ENCODE data around the gene ACYP1. TPM values are rescaled to one million over a fixed set of nuclear protein-coding genes. Genes with fewer than 3 reads are reported as not detected.

ACYP1 gene
- total RNA-seq, 1 experiment from 2014 or later, result 21.3 TPM

GRCh38 chr14:75107186-75107585, 43.4 kb upstream of the ACYP1 start:
- no peaks in the 10 kb centered on the region for H3K27me3 ChIP-seq (ENCODE audit: control insufficient read depth, insufficient read depth, low read length)
- H3K36me3 ChIP-seq (ENCODE audit: control insufficient read depth, insufficient read depth, low read length), result no peaks in the 10 kb centered on the region; the same call in 1 of the 2 replicates
- intact Hi-C loops (cut with micrococcal nuclease; ENCODE audit: unreplicated experiment) (no loop called here), in situ Hi-C loops (cut with HindIII; ENCODE audit: low pct_unique_long_range_greater_than_20kb, low sequenced_read_pairs) (no loop called here)
- TF ChIP-seq TCF7L2 (IDR thresholded peaks at IDR 0.05; ENCODE audit: low read depth, low read length) (no peak), CTCF (IDR thresholded peaks at IDR 0.05) (no peak), POLR2AphosphoS5 (IDR thresholded peaks at IDR 0.05; ENCODE audit: low read depth, low read length) (no peak), REST (IDR thresholded peaks at IDR 0.05; ENCODE audit: insufficient read depth in 1 of 2, low read depth in 2 of 2, low read length in 1 of 2) (no peak), SIN3A (IDR thresholded peaks at IDR 0.05; ENCODE audit: borderline replicate concordance, insufficient read depth, low read depth, low read length) (no peak)
- no TSS peak for BruUV-seq (replicated peaks)
- H3K9me3 ChIP-seq (ENCODE audit: control insufficient read depth, insufficient read depth, low read depth, low read length), result no peaks in the 10 kb centered on the region
- POLR2A ChIA-PET, result no interaction called here
- H3K27ac ChIP-seq (ENCODE audit: low read length), result no peak overlapping the region
- CTCF ChIA-PET, result no interaction called here
- DNase-seq (ENCODE audit: low read depth, low spot score) (no peak), ATAC-seq (no peak)
- H3K4me3 ChIP-seq (ENCODE audit: low read depth in 2 of 2, low read length in 2 of 2), result no peak overlapping the region
- H3K4me1 ChIP-seq (ENCODE audit: control insufficient read depth, insufficient read depth, low read length), result no peaks in the 10 kb centered on the region

DNA sequence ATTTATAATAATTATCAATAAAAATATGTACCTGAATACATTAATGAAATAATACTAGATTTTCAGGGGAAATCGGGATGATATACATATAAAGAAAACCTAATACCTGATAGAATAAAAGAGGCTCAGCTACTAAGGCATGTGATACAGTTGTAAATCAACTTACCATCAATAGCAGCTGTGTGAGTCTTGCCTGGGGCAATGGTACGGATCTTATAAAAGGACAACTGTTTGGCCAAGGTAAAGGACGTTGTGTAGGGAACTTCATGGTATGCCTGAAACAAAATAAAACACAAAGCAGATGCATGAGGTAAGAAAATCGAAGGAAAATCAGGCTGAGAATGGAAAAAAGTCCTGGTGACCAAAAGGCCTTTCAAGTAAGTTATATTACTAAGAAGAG, 37.7 kb upstream of the ACYP1 start:
- in situ Hi-C loops (cut with HindIII; ENCODE audit: low pct_unique_long_range_greater_than_20kb, low sequenced_read_pairs), result no loop called here
- CTCF ChIA-PET, result no interaction called here
- no peaks in the 10 kb centered on the region for H3K9me3 ChIP-seq (ENCODE audit: control insufficient read depth, insufficient read depth, low read depth, low read length)
- H3K27me3 ChIP-seq (ENCODE audit: control insufficient read depth, insufficient read depth, low read length), result no peaks in the 10 kb centered on the region
- POLR2A ChIA-PET, result no interaction called here
- no peaks in the 10 kb centered on the region for H3K4me1 ChIP-seq (ENCODE audit: control insufficient read depth, insufficient read depth, low read length)
- no peaks in the 10 kb centered on the region for H3K36me3 ChIP-seq (ENCODE audit: control insufficient read depth, insufficient read depth, low read length)
- no peak for ATAC-seq
- no TSS peak for BruUV-seq (replicated peaks)
- intact Hi-C loops (cut with micrococcal nuclease; ENCODE audit: unreplicated experiment), result no loop called here
- no peak for DNase-seq (ENCODE audit: low read depth, low spot score)
- H3K4me3 ChIP-seq (ENCODE audit: low read depth in 2 of 2, low read length in 2 of 2), result no peak overlapping the region
- TF ChIP-seq POLR2AphosphoS5 (IDR thresholded peaks at IDR 0.05; ENCODE audit: low read depth, low read length) (no peak), TCF7L2 (IDR thresholded peaks at IDR 0.05; ENCODE audit: low read depth, low read length) (no peak), SIN3A (IDR thresholded peaks at IDR 0.05; ENCODE audit: borderline replicate concordance, insufficient read depth, low read depth, low read length) (no peak), REST (IDR thresholded peaks at IDR 0.05; ENCODE audit: insufficient read depth in 1 of 2, low read depth in 2 of 2, low read length in 1 of 2) (no peak), CTCF (IDR thresholded peaks at IDR 0.05) (no peak)
- no peak overlapping the region for H3K27ac ChIP-seq (ENCODE audit: low read length)
